SK-N-SH (cell line): ENCODE data around the gene MAPK8IP3.

Experiments
- EP300 ChIP-seq, 2 experiments: IDR thresholded peaks; 2 replicates each; pipeline versions ENCODE4 v1.4.0 to v1.6.1; 2012; ENCODE audit warnings: borderline replicate concordance in 1 of 2, low read depth in 1 of 2, low read length in 1 of 2
- NRF1 ChIP-seq: IDR thresholded peaks from 2 replicates; pipeline ENCODE4 v1.6.1; 2012; ENCODE audit warnings: low read depth, mild to moderate bottlenecking, low read length
- POLR2AphosphoS5 ChIP-seq: IDR thresholded peaks from 2 replicates; pipeline ENCODE4 v1.6.1; 2012; ENCODE audit warnings: low read depth, low read length
- RAD21 ChIP-seq: IDR thresholded peaks from 2 replicates; pipeline ENCODE4 v1.6.1; 2012; ENCODE audit warnings: mild to moderate bottlenecking, low read length
- RCOR1 ChIP-seq: fragments of 150-350 bp; IDR thresholded peaks from 2 replicates; pipeline ENCODE4 v1.6.1; 2017; ENCODE audit warnings: antibody characterized with exemption, low read length
- SIN3A ChIP-seq: IDR thresholded peaks from 2 replicates; pipeline ENCODE4 v1.6.1; 2012; ENCODE audit warnings: low read depth, mild to moderate bottlenecking, low read length, moderate library complexity, borderline replicate concordance
- TEAD4 ChIP-seq: IDR thresholded peaks from 2 replicates; pipeline ENCODE4 v1.4.0; 2012; ENCODE audit warnings: mild to moderate bottlenecking, borderline replicate concordance; ENCODE audit not compliant: insufficient read depth
- YY1 ChIP-seq: IDR thresholded peaks from 2 replicates; pipeline ENCODE4 v1.4.0; 2012; ENCODE audit warnings: low read depth, mild to moderate bottlenecking
- TF ChIP-seq, protein P1 (sequence below): IDR thresholded peaks from 2 replicates; pipeline ENCODE4 v1.6.1; 2012; ENCODE audit warnings: mild to moderate bottlenecking, low read depth, low read length, moderate library complexity
- TF ChIP-seq, protein P2 (sequence below): fragments of 200-600 bp; sonication (generic); IDR thresholded peaks from 2 replicates; pipeline ENCODE4 v1.6.1; 2017; ENCODE audit warnings: antibody characterized with exemption, mild to moderate bottlenecking, moderate library complexity
- TF ChIP-seq, protein P3 (sequence below): IDR thresholded peaks from 2 replicates; pipeline ENCODE4 v1.4.0; 2012; ENCODE audit warnings: low read depth, borderline replicate concordance
- TF ChIP-seq, protein P4 (sequence below): fragments of 150-350 bp; IDR thresholded peaks from 2 replicates; pipeline ENCODE4 v1.6.1; 2016; ENCODE audit warnings: mild to moderate bottlenecking, low read depth, low read length

DNA sequence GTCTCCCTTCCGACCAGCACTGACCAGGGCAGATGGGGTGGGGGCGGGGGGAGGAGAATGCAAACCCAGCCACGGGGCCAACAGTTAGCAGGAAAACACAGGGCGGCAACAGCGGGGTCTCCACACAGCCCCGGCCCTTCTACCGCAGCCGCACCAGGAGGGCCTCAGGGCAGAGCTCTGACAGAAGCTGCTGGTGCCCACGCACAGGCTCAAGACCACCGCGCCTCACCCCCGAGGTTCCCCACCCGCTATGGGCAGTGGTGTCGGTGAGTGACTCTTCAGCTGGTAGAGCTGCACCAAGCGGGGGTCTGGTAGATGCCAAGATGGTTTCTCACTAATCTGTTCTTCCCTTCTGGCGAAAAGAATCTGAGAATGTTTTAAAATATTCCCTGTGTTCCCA lies 104.5 kb downstream of the MAPK8IP3 start:
- no peak for TF ChIP-seq YY1
- TF ChIP-seq, protein P1, sequence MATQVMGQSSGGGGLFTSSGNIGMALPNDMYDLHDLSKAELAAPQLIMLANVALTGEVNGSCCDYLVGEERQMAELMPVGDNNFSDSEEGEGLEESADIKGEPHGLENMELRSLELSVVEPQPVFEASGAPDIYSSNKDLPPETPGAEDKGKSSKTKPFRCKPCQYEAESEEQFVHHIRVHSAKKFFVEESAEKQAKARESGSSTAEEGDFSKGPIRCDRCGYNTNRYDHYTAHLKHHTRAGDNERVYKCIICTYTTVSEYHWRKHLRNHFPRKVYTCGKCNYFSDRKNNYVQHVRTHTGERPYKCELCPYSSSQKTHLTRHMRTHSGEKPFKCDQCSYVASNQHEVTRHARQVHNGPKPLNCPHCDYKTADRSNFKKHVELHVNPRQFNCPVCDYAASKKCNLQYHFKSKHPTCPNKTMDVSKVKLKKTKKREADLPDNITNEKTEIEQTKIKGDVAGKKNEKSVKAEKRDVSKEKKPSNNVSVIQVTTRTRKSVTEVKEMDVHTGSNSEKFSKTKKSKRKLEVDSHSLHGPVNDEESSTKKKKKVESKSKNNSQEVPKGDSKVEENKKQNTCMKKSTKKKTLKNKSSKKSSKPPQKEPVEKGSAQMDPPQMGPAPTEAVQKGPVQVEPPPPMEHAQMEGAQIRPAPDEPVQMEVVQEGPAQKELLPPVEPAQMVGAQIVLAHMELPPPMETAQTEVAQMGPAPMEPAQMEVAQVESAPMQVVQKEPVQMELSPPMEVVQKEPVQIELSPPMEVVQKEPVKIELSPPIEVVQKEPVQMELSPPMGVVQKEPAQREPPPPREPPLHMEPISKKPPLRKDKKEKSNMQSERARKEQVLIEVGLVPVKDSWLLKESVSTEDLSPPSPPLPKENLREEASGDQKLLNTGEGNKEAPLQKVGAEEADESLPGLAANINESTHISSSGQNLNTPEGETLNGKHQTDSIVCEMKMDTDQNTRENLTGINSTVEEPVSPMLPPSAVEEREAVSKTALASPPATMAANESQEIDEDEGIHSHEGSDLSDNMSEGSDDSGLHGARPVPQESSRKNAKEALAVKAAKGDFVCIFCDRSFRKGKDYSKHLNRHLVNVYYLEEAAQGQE: no peak
- TF ChIP-seq, protein P2, sequence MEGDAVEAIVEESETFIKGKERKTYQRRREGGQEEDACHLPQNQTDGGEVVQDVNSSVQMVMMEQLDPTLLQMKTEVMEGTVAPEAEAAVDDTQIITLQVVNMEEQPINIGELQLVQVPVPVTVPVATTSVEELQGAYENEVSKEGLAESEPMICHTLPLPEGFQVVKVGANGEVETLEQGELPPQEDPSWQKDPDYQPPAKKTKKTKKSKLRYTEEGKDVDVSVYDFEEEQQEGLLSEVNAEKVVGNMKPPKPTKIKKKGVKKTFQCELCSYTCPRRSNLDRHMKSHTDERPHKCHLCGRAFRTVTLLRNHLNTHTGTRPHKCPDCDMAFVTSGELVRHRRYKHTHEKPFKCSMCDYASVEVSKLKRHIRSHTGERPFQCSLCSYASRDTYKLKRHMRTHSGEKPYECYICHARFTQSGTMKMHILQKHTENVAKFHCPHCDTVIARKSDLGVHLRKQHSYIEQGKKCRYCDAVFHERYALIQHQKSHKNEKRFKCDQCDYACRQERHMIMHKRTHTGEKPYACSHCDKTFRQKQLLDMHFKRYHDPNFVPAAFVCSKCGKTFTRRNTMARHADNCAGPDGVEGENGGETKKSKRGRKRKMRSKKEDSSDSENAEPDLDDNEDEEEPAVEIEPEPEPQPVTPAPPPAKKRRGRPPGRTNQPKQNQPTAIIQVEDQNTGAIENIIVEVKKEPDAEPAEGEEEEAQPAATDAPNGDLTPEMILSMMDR: no peak
- no peak for TF ChIP-seq RAD21
- TF ChIP-seq TEAD4: no peak
- no peak for TF ChIP-seq SIN3A
- TF ChIP-seq RCOR1: no peak
- no peak for TF ChIP-seq NRF1
- TF ChIP-seq, protein P3, sequence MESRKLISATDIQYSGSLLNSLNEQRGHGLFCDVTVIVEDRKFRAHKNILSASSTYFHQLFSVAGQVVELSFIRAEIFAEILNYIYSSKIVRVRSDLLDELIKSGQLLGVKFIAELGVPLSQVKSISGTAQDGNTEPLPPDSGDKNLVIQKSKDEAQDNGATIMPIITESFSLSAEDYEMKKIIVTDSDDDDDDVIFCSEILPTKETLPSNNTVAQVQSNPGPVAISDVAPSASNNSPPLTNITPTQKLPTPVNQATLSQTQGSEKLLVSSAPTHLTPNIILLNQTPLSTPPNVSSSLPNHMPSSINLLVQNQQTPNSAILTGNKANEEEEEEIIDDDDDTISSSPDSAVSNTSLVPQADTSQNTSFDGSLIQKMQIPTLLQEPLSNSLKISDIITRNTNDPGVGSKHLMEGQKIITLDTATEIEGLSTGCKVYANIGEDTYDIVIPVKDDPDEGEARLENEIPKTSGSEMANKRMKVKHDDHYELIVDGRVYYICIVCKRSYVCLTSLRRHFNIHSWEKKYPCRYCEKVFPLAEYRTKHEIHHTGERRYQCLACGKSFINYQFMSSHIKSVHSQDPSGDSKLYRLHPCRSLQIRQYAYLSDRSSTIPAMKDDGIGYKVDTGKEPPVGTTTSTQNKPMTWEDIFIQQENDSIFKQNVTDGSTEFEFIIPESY: no peak
- TF ChIP-seq EP300 (IDR thresholded peaks at IDR 0.05; ENCODE audit: borderline replicate concordance in 1 of 2, low read depth in 1 of 2, low read length in 1 of 2): no peak
- no peak for TF ChIP-seq POLR2AphosphoS5
- TF ChIP-seq, protein P4, sequence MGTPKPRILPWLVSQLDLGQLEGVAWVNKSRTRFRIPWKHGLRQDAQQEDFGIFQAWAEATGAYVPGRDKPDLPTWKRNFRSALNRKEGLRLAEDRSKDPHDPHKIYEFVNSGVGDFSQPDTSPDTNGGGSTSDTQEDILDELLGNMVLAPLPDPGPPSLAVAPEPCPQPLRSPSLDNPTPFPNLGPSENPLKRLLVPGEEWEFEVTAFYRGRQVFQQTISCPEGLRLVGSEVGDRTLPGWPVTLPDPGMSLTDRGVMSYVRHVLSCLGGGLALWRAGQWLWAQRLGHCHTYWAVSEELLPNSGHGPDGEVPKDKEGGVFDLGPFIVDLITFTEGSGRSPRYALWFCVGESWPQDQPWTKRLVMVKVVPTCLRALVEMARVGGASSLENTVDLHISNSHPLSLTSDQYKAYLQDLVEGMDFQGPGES: no peak
